Measurements from ENCODE around the gene ARMH4.

Gene ARMH4

DNA sequence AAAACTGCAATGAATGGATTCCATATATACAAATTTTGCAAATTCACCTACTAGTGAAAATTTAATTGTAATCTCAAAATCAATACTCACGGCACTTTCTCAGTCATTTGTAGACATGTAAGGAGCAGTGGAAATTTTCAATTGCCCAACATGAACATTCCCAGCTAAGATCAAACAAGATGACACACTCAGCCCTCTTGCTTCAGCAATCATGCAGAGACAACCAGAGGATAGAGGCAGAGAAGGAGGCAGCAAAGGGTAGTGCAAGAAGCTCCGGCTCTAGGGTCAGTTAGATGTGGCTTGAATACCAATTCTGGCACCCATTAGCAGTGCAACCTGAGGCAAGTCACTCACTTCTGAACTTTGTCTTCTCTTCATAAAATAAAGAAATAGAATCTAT, 194.6 kb downstream of the ARMH4 start:
- no peak for DNase-seq

Data from NCI-H1105 (cell line).